Mammary epithelial cell (primary cell): Measurements from ENCODE around the gene SPAAR.

Source experiments
- EZH2 ChIP-seq: IDR thresholded peaks from 2 replicates; pipeline ENCODE4 v1.6.1; 2012; ENCODE audit warnings: low read length, inconsistent platforms, borderline replicate concordance
- TF ChIP-seq, protein P1 (sequence below), 2 donors: IDR thresholded peaks in 1 of 2; conservative IDR thresholded peaks in 1 of 2; 2 replicates each; pipeline ENCODE4 v1.5.1; 2011 to 2012; ENCODE audit warnings: inconsistent platforms in 2 of 2, low read length in 2 of 2, mild to moderate bottlenecking in 2 of 2, control low read depth in 1 of 2, low read depth in 1 of 2; ENCODE audit not compliant: insufficient read depth in 1 of 2; ENCODE audit errors: extremely low read depth in 1 of 2

DNA sequence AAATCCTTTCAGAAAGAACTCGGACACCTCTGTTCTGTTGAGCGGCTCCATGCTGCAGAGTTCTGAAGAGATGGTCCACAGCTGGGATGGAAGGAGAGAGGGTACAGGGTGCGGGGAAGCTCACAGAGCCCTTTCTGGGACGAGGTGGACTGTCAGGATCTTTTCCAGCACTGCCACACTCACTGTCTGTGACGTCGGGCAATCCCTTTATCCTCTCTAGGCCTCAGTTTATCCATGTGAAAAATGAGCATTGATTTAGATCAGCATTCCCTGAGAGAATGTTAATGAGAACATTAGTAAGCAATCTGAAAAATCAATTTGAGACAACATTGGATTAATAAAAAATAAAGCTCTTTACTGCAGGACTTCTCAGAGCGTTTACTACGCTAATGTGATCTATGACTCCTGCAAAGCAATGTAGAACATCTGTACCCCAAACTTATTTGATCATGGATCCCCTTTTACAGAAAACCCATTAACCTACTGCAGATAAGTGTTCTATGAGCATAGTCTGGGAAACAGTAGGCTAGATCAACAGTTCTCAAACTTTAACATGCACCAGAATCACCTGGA lies 38.9 kb upstream of the SPAAR start, which contains the start of gene OR13J1:
- TF ChIP-seq, protein P1, sequence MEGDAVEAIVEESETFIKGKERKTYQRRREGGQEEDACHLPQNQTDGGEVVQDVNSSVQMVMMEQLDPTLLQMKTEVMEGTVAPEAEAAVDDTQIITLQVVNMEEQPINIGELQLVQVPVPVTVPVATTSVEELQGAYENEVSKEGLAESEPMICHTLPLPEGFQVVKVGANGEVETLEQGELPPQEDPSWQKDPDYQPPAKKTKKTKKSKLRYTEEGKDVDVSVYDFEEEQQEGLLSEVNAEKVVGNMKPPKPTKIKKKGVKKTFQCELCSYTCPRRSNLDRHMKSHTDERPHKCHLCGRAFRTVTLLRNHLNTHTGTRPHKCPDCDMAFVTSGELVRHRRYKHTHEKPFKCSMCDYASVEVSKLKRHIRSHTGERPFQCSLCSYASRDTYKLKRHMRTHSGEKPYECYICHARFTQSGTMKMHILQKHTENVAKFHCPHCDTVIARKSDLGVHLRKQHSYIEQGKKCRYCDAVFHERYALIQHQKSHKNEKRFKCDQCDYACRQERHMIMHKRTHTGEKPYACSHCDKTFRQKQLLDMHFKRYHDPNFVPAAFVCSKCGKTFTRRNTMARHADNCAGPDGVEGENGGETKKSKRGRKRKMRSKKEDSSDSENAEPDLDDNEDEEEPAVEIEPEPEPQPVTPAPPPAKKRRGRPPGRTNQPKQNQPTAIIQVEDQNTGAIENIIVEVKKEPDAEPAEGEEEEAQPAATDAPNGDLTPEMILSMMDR (conservative IDR thresholded peaks at IDR 0.05 in 1 of 2, IDR thresholded peaks at IDR 0.05 in 1 of 2; ENCODE audit: extremely low read depth in 1 of 2, insufficient read depth in 1 of 2, low read depth in 1 of 2, low read length in 2 of 2), result no peak
- no peak for TF ChIP-seq EZH2
